Left renal cortex interstitium (tissue), 4 donors: ENCODE results near the gene NTPCR. TPM values are rescaled to one million over a fixed set of nuclear protein-coding genes. Genes with fewer than 3 reads are reported as not detected.
"Not testable (repeated sequence)": the region's sequence is repeated elsewhere in the genome, so short reads cannot be mapped to it uniquely, and the experiment has no call there.

Experiments used
- DNase-seq, 4 donors: peaks; one replicate each; pipeline ENCODE4 v3.0.0-alpha.2; 2013; ENCODE audit warnings: low read depth in 4 of 4, low spot score in 2 of 4, missing footprints in 1 of 4
- polyA plus RNA-seq, 4 donors: library from polyadenylated mRNA; unstranded; fragments of 120-200 nt; gene quantifications; one replicate each; pipeline ENCODE4 v1.2.1, GENCODE V29; 2013; ENCODE audit not compliant: insufficient read length in 4 of 4

The NTPCR gene, protein sequence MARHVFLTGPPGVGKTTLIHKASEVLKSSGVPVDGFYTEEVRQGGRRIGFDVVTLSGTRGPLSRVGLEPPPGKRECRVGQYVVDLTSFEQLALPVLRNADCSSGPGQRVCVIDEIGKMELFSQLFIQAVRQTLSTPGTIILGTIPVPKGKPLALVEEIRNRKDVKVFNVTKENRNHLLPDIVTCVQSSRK
- 10 to 100 TPM; 56.1 to 78.2 (median 73.0) TPM for polyA plus RNA-seq

DNA sequence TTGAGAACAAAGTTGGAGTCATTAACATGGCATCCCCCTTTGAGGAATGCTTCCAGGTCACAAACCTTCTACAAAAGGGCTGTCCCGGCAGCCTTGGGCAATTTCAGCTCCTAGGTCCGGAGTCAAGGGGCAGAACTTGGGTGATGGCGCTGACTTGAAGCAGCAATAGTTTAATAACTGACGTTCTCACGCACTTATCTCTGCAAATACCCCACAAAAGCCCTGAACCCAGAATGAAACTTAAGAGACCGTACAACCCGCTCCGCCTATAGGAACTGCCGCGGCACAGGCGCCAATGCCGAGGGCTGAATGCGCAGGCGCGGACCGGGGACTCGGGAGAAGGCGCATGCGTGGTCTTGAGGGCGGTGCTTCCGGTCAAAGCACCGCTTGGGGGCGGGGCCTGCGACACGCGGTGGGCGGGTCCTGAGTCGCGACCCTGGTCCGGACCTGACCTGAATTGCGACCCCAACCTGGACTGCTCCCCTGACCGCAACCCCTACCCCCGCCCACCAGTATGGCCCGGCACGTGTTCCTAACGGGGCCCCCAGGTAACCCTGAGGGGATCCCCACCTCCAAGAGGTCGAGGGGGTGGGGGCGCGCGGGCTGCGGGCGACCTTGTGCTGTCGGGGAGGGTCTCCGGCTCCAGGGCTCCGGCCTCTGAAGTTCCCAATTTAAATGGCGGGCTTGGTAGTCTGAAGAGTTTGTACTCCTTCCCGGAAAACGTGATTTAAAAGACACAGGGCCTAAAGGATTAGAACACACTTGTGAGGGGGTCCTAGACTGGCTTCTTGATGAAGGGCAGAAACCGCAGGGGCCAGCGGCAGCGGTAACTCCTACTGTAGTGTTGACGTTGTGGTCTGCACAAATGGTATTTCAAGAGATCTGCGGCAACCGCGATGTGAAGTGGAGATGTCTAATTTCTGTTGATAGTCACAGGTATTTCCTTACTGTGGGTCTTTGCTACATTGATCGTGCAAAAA is at the start of gene NTPCR:
TSS of gene NTPCR (plus strand) at position 415 of the 980 bp plus-strand sequence. CDS start at position 515, 100 bp downstream.
- peak; percentile 87 to 92 (median 90) for DNase-seq

DNA sequence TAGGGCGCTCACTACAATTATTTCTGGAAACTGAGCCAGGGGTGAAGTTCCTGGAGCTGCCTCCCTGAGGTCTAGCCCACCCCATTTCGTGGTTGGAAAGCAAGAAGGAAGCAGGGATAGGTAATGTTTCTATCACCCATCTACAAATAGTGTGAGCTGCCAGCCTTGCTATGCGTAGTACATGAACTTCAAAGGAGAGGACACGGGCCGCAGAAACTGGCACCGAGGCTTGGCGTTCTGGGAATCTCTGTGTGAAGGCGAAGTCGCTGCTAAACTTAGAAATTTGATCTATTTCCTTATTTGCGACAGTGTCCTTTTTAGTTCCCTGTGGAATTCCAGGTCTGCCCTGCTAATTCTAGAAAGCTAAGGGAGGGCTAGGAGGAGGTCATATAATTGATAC is 49.6 kb upstream of the NTPCR start:
- no peak for DNase-seq

DNA sequence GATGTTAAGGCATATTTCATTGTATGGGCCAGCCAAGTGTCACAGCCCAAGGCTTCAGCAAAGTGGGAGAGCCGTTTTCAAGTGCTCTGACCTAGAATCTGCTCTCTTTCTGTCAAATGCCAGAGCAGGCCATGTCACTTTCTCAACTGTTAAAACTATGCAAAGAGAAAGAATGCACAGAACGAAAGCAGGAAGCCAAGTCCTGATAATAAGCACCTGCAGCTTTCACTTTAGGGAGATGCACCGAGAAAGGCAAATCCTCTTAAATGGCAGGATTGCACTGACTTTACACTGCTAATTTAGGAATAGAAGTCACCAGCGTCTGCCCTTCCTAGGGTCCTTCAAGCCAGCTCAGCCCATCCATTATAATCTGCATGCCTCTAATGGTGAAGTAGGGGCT is 49.2 kb upstream of the NTPCR start:
- DNase-seq: no peak

DNA sequence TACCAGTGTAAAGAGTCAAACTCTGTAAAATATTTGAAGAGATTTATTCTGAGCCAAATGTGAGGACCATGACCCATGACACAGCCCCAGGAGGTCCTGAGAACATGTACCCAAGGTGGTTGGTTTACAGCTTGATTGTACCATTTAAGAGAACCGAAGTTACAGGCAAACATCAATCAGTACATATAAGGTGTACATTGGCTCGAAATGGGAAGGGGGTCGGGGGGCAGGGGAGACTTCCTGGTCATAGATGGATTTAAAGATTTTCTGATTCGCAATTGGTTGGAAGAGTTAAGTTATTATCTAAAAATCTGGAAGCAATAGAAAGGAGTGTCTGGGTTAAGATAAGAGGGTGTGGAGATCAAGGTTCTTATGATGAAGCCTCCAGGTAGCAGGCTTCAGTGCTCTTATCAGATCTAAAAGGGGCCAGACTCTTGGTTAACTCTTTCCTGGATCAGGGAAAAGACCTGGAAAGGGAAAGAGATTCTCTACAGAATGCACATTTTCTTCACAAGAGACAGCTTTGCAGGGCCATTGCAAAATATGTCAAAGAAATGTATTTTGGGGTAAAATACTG is 47.5 kb upstream of the NTPCR start:
- DNase-seq: no peak

DNA sequence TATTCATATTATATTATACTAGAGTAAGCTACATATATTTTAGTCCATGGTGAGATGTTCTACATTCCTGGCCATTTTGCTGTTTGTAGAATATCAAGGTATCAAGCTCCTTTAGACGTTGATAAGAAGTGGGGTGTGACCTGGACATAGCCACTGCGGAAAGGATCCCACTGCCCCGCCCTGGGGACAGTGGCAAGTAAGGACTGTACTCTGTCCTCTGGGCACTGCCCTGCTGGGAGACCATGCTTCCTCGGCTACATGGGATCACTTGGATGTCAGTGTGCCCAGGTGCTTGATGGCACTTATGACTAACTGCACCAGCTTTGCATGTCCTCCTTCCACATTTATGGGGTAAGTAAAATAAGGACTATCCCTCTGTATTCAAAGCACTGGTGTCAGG is 46.3 kb upstream of the NTPCR start:
- DNase-seq: no peak

DNA sequence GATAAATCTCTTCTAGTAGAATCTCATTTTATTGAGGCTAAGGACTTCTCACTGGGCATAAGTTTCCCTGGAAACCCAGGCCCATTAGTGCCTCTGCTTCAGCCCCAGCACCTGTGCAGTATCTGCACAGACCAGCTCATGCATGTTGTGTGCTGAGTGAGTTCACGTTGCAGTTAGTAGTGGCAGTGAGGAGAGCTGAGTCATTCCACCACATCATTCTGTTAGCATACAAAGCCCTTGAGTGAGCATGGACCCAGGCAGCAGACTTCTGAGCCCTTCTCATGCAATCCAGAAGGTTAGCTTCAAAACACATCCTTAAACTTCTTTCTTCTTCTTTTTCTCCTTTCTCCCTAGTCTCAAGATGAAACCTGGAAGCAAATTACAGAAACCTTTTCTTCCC is 45.8 kb upstream of the NTPCR start:
- DNase-seq: no peak

DNA sequence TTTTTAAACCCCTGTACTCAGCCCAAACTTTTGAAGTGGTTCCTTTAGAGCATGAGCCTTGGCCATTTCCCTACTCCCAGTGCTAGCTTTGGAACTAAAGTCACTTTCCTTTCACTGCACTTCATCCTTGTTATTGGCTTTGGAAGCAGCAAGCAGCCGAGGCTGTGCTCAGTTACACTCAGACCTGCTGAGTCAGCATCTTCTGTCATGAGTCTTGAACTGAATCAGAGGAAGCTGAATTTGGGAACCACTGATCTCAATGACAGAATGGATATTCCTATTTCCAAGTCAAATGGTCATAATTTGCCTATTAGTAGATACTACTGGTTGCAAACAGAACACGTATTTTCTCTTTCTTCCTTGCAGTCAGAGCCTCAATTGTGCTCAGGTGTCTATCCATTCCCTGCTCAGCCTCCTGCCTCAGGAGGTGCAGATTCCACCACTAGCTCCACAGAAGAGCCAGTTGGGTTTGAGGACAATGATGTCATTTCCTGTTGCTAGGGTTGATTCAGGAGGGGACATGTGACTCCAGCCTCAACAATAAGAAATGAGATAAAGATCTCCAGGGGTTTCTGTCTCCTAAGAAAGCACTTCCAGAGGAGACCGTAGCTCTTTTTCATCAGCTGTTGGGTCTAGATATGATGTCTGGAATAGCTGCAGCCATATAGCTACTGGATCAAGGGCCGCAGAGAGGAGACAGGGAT is 44.9 kb upstream of the NTPCR start:
- no peak for DNase-seq

DNA sequence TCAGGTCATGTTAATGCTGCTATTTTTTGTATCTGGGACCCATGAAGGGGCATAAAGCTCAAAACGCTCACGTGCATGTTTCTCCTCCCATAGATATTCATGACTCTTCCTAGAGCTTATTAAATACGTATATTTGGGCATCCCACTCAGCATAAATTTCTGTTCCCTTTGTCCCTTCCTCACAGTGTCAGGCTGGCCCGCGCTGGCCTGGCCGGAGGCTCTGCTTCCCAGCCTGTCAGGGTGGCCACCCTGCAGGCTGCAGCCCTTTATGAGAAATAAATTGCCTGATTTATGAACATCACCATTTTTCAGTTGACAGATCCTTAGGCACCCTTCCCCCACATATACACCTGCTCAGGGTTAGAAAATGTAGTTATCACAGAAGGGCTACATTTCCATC is 44.0 kb upstream of the NTPCR start:
- DNase-seq: no peak

DNA sequence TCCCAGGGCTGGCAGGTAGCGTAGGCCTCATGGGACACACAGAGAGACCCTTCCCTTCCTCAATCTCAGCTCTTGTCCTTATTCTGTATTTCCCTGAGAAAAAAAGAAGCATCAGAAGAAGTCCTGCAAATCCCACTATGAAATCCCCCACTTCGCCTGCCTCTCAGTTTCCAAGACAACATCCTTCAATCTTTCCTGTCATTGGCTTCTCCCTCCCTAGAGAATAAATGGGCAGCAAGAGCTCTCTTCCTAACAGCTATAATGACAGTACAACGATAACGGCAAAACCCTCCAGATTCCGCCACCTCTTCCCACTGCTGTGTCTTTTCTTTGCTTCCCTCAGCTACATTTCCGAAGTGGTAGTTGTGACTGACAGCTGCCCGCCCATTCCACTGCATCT is 41.6 kb upstream of the NTPCR start:
- DNase-seq: no peak

DNA sequence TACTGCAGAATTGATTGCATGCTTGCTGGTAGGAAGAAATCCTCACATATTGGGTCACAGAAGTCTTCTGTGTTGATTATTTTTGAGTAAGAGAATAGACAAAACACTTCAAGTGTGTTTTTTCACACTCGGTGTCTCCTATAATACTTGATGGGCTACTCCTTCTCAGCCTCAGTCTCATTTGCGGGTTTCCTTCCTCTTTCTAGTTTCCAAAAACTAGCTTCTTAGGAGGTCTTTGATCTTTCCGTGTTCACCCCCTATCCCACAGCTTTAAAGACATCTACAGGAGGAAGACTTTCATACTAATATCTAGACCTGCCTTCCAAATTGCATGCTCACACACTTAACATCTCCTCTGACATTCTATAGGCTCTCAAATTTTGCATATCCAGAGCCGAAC is 40.7 kb upstream of the NTPCR start:
- DNase-seq: no peak

DNA sequence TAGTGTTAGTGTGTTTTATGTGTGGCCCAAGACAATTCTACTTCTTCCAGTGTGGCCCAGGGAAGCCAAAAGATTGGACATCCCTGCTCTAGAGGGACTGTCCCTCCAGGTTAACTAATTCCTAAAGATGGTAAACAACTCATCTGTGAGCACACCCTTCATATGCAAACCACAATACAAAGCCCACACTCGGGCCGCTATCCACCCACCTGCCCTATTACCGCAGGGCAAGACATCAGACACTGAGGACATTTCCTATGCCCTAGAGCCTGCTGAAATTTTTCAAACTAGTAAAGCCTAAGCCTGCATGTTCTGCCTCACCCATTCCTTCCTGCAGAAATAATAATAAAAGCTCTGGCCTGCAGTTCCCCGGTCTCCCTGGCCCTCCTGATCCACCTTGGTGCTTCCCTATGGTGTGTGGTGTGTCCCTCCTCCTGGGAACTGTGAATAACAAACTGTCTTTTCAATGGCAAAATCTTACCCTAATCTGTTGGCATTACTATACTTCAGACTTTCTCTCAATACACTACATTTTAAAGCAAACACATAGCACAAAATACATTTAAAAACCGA is 39.3 kb upstream of the NTPCR start:
- DNase-seq: no peak

DNA sequence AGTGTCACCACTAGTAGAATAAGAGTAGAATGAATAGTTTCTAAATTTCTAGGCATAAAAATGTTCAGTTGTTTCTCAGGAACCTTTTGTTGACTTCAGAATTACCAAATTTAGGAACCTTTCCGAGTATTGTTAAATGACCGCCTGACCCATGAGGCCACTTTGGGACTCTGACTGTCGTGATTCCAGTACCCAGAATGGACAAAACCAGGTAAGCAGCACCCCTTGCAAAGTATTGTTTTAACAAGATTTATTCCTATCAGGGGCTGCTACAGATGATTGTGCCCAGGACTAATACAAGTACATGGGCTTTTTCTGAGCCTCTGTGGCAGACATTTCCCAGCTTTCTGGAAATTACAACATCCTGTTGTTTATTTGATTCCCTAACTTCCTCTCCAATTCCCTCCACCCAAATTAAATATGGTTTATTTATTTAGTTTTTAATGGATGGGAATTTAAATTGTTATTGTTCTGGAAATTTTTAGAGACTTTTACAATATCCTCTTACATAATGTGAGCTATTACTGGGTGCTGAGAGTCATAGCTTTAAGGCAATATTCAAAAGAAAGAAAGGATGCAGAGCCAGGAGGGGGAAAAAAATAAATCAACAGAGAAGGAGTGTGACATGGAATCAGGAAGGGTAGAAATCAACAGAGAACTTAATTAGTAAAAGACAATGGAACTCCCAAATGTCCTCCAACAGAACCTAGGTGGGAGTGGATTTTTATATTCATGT is 37.4 kb upstream of the NTPCR start:
- DNase-seq: no peak

DNA sequence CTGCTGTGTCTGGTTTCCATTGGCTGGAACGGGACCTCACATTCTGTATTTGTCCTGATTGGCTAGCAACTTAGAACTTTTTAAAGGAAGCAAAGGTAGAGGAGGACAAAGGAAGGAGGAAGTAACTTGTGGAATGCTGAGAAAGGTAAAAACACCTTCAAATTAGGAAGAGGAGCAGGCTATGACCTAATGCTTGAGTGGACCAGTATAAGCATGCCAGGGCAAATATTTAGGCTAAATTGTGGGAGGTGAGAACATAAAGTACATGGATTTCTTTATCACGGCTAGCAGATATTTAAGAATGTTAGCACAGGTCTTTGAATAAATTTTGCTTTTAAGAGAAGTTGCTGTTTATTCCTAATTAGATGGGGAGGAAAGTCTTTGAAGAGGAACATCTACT is 36.1 kb upstream of the NTPCR start:
- not testable (repeated sequence) for DNase-seq

DNA sequence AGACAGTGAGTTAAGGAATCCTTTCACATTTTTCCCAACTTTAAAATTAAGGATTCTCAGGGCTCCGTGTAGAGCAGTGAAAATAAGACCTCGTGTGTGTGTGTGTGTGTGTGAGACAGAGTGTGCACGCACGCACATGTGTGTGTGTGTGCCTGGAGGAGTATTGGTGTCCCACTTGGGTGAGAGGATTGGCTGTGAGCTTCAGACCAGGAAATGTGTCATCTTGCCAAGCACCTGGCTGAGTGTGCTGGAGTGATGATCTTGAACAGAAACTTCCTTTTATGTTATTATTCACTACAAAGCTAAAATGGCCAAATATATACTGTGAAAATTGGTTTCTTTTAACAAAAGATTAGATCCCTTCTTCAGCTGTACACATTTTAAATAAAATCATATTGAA is 35.2 kb upstream of the NTPCR start:
- DNase-seq: no peak

DNA sequence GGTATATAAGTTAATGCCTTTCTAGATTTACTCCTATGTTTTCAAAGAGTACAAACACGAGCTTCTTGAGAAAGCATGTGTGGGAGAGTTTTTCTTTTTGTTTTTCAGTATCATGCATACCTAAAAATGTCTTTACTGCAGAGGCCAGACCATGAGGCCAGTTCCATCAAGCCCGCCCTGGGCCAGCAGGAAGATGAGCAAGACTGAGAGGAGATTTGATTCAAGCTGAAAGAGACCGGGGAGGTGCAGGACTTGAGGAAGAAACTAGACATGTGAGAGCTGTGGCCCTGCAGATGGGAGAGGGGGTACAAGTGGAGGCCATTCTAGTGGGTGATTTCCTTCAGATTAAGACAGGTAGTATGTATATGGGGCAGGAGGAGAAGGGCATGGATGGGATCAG is 33.4 kb upstream of the NTPCR start:
- DNase-seq: no peak

DNA sequence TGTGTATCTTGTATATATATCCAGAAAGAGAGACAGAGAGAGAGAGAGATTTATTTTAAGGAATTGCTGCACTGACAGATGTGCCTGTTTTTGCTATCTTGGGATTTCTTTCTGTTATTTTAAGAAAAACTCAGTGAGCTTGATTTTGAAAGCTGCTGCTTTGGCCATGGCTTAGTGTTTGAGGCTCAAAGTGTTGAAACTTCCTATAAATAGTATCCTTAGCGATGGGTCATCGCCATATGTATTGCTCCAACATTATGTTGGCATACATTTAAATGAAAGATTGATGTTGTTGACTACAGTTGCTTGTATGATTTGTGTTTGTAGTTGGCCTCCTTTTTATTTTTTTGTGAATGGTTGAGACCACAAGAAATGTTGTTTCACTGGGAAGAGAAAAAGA is 29.0 kb upstream of the NTPCR start:
- DNase-seq: no peak

DNA sequence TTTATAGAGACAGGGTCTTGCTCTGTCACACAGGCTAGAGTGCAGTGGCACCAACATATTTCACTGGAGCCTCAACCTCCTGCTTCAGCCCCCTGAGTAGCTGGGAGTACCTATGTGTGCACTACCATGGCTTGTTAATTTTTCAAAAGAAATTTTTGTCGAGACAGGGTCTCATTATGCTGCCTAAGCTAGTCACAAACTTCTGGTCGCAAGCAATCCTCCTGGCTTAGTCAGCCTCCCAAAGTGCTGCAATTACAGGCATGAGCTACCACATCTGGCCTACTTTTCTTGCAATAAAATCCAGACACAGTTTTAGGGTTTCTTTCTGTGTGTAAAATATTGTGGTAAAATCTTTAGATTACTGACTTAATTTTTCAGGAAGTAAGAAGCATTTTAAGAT is 27.9 kb upstream of the NTPCR start:
- no peak for DNase-seq

DNA sequence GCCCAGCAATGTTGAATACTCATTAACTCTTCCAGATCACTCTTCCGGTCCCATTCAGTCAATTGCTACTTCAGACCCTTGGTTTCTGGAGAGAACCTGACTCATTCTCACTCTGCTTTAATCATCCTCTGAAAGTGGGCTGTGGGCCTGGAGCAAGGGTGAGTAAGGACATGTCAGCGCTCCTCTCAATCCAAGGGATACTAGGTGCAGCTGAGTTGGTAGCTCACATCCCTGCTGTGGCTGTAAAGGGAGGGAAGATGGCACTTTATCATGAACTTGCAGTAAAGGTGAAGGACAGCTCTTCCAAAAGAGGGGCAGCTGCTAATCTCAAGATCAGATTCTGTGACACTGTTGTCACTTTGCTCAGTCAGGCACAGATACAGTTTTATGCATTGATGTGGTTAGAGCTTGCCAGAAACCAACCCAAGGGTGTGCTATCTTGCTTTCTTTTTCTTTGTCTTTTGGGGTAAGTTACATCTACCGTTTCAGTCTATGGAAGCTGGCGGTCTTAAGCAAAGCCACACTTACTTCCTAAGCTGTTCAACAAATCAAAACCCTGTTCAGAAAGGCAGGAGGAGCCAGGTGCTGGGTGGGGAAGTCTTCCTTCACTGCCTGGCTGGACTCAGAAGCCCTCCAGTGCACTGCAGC is 26.5 kb upstream of the NTPCR start:
- no peak for DNase-seq

DNA sequence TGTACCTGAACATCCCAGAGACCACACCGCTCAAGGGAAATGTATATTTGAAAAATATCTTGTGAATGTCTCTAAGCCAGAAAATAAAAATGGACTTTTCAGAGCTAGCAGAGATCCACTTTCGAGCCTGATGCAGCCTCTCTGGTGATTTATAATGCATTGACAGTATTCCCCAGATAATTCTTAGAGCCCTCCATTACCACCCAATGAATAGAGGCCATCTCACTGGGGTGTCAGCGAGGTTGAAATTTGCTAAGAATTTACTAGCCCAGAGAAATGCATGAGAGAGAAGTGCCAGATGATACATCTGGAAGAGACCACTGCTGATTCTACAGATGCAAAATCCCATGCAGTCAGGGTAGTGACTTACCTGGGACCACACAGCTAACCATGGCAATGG is 25.5 kb upstream of the NTPCR start:
- DNase-seq: no peak
